Activated CD8-positive, alpha-beta memory T cell treated with anti-CD3 and anti-CD28 coated beads for 1 hour (primary cell): ENCODE data around the gene GIGYF2.
A peak's percentile ranks its signal among the peaks of the same experiment; 100 is the strongest.
"Not testable (repeated sequence)": the region's sequence is repeated elsewhere in the genome, so short reads cannot be mapped to it uniquely, and the experiment has no call there.

Experiments
- DNase-seq, 2 donors: peaks; one replicate each; pipeline ENCODE4 v3.0.0-alpha.2; 2020; ENCODE audit warnings: low read depth in 1 of 2; ENCODE audit errors: extremely low read depth in 1 of 2

GIGYF2 gene

DNA sequence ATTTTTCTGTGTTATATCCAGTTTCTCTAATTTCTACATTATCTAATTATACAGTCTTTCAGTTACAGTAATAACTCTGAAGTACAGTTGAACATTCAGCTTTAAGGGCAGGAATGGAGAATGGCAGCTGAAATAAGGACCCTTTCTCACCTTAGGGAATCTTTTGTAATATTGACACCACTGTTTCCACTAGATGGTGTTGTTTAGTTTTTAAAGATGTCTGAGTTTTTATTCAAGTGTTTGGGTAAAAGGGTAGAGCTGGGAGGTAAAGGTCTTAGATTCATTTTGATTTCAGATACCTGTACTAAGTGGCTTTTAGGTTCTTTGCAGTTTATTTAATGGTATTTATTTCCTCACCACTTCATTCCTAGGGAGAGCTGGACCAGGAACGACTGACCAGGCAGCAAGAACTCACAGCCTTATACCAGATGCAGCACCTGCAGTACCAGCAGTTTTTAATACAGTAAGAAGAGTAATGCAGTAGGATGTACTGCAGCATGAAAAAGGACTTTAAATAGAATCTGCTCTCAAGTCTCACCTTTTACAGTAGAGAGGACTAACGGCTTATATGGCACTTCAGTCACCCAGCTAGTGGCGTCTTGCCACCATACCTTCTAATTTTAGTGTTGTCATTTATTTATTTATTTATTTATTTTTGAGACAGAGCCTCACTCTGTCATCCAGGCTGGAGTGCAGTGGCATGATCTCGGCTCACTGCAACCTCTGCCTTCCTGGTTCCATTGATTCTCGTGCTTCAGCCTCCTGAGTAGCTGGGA lies 112.4 kb downstream of the GIGYF2 start:
- DNase-seq, result no peak

GRCh38 chr2:232810444-232810843 lies 113.3 kb downstream of the GIGYF2 start:
- DNase-seq, result no peak

GRCh38 chr2:232815569-232815968 lies 118.4 kb downstream of the GIGYF2 start:
- DNase-seq, result no peak

GRCh38 chr2:232816657-232817056 lies 119.5 kb downstream of the GIGYF2 start:
- DNase-seq, result no peak

DNA sequence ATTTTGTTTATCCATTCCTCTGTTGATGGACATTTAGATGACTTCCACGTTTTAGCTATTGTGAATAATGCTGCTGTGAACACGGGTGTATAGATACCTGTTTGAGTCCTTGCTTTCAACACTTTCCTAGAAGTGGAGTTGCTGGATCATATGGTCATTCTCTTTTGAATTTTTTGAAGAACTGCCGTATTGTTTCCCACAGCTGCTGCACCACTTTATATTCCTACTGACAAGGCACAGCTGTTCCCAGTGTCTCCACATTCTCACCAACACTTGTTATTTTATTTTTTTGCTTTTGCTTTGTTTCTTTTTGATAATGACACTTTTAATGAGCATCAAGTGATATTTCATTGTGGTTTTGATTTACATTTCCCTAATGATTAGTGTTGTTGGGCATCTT lies 120.6 kb downstream of the GIGYF2 start:
- no peak for DNase-seq

DNA sequence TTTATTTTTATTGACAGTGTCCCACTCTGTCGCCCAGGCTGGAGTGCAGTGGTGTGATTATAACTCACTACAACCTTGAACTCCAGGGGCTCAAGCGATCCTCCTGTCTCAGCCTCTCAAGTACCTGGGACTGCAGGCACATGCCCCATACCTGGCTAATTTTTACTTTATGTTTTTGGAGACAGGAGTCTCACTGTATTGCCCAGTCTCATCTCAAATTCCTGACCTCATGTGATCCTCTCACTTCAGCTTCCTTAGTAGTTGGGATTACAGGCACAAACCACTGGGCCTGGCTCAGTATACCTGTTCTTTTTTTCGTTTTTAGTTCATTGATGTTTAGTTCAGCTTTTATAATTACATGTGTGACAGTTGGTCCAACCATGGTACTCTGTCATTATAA lies 132.9 kb downstream of the GIGYF2 start:
- no peak for DNase-seq

DNA sequence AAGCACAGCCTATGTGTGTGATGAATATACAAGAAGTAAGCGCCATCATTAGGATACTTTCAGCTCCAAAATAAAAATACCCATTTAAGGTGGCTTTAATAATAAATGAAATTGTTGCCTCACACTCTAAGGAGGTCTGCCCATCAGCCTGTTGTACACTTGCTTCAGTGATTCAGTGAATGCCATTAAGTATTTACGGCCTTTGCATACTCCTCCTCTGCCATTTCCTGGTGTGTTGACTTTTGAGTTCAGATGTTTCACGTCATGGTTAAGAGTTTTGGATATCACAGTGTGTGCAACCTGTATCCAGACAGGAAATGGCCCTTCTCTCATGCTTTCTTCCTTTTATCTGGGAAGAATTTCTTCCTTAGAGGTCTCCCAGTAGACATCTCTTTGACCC lies 134.4 kb downstream of the GIGYF2 start:
- DNase-seq, result no peak

DNA sequence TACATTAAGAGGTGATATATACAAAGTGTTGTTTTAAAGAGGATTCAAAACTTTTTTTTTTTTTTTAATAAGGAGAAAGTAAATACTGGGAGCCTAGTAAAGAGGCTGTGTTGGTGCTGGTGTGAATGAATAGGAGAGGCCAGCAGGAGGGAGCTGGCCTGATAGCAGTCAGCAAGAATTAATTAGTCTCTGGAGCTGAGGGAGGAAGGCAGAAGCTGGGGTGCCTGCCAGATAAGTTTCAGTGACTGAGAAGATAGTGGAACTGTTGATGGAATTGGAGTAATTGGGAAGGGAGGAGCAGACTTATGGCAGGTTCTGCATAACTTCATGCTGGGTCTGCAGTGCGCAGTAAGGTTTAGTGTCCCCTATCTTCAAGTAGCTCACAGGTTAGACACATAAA lies 136.7 kb downstream of the GIGYF2 start:
- no peak for DNase-seq

- no peak for DNase-seq
These were observed 138.6 kb downstream of the GIGYF2 start for GRCh38 chr2:232835687-232836208.

- no peak for DNase-seq
These were observed 139.8 kb downstream of the GIGYF2 start for GRCh38 chr2:232836934-232837333.

DNA sequence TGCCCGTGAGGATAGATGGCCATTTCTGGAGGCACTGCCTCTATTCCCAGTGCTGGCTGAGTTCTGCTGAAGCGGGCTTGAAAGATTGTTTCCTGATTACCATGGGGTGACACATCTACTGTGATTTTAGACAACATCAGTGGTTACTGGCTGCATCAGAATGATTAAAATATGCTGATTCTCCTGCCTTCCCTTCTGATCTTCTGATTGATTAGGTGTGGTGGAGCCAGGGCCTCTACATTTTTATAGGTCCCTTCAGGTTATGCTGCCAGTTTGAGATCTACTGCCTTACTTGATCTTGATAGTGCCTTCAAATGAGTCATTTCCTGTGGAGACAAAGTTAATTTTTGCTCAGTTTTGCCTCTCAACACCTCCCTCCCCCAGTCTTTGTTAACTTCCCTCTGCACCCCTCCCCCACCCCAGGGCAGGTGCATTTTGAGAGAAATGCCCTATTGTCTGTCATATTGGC lies 141.3 kb downstream of the GIGYF2 start:
- DNase-seq, result peak; percentile 5 to 51

DNA sequence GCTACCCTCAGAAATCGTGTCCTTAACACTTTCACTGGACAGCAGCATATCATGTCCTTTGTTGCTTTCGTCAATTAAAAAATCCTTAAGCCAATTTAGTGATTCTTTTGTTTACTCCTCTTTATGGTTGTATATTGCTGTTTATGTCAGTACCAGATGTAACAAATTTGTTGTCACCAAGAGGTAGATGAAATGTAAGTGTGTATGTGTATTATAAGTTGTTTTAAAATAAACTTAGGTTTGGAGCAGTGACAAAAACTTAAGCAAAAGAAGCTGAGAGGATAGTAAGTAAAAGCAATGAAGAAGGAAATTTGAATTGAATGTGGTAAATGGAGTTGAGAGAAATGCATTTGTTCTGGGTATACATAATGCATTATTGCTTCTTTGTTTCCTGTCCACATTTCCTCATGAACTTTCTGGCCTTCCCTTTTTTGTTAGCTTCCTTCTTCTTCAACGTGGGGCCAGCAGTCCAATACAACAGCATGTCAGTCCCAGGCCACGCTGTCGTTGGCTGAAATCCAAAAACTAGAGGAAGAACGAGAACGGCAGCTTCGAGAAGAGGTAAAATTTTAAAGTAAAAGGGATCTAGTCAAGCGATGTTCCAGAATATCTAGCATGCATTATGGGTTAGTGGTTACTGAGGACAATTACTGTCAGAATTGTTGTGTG lies 142.4 kb downstream of the GIGYF2 start:
- no peak for DNase-seq

DNA sequence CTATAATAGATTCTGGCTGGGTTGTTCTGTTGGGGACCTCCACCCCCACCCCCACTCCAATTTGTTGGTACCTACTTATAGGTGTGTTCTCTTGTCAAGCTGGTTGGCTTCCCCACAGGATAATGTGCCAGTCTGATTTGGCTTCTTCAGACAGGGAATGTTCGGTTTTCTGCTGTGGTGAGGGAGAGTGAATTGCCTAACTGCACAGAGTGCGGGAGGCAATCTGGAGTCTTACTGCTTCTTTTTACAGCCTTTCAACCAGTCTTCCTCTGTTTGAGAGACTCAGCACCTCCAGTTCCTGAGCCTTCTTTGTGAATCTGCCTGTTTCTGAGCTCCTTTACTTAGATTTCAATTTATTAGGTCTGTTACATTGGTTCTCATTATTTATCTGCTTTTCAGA lies 145.6 kb downstream of the GIGYF2 start:
- DNase-seq, result no peak

DNA sequence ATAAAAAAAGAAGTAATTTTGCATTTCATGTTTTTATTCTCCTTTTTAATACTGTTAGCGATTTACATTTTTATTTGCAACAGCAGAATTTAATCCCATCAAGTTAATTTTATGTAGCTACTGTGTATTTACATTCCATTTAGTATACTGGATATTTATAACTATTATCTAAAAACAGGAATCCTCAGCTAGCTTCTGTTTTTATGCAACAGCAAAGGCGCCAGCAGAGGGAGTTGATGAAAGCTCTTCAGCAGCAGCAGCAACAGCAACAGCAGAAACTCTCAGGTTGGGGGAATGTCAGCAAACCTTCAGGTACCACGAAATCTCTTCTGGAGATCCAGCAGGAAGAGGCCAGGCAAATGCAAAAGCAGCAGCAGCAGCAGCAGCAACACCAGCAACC lies 146.7 kb downstream of the GIGYF2 start:
- DNase-seq, result no peak

DNA sequence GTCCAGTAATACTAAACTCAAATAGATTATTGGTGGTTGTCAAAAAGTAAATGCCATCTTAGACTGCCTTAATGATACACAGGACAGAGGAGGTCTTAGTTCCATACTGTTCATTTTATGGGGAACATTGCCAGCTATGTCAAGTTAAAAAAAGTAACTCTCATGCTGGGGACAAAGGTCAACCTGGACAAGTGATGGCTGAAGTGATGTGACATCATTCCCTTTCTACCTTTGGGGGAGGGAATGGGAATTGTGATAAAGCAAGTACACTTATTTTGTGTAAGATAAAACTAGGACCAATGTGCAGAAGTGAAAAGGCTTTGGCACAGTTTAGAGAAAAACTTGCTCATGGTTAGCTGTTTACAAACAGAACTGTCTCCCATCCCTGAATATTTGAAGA lies 148.9 kb downstream of the GIGYF2 start:
- no peak for DNase-seq

DNA sequence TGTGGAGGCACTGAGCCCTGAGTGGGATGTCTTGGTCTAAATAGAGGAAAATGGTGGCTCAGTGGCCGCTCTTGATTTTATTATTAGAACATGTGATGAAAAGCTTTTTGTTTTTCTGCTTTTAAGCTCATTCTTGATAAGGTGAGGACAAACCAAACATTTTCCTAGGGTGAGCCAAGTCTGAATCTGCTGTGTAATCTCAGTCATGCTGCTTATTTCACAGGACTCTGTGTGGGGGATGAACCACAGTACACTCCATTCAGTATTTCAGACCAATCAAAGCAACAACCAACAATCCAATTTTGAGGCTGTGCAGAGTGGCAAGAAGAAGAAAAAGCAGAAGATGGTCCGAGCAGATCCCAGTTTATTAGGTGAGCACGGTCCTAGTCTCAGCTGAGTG lies 152.9 kb downstream of the GIGYF2 start:
- DNase-seq, result no peak

- not testable (repeated sequence) for DNase-seq
These were observed 154.9 kb downstream of the GIGYF2 start for GRCh38 chr2:232852081-232852480.

- no peak for DNase-seq
These were observed 155.5 kb downstream of the GIGYF2 start for GRCh38 chr2:232852676-232853075.

DNA sequence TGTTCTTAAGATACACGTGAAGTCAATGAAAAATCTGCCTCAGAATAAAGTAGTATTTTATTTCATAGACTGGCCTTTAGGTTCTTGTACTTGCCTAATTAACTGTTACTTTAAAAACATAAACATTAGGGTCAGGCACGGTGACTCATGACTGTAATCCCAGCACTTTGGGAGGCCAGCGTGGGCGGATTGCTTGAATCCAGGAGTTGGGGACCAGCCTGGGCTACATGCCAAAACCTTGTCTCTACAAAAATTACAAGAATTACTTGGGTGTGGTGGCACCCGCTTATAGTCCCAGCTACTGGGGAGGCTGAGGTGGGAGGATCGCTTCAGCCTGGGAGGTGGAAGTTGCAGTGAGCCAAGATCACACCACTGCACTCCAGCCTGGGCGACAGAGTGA lies 157.0 kb downstream of the GIGYF2 start:
- no peak for DNase-seq

- DNase-seq, result no peak
These were observed 160.0 kb downstream of the GIGYF2 start for GRCh38 chr2:232857158-232857563.

- no peak for DNase-seq
These were observed 162.3 kb downstream of the GIGYF2 start for GRCh38 chr2:232859385-232859916.
